GM12864 (cell line): Measurements from ENCODE around the gene AGTPBP1.
"Not testable (repeated sequence)": the region's sequence is repeated elsewhere in the genome, so short reads cannot be mapped to it uniquely, and the experiment has no call there.

Experiments used
- DNase-seq: peaks from one replicate; pipeline ENCODE4 v3.0.0-alpha.2; 2011; ENCODE audit warnings: low read depth
- H3K4me3 ChIP-seq: 2 replicates; pipeline ENCODE4 v1.5.1; 2011; ENCODE audit warnings: mild to moderate bottlenecking, low read depth, low read length, control low read depth
- TF ChIP-seq, protein P1 (sequence below): IDR thresholded peaks from 2 replicates; pipeline ENCODE4 v1.5.1; 2011; ENCODE audit warnings: low read depth, mild to moderate bottlenecking, moderate library complexity, low read length, control low read depth, inconsistent platforms; ENCODE audit errors: missing control alignments

Gene AGTPBP1, protein sequence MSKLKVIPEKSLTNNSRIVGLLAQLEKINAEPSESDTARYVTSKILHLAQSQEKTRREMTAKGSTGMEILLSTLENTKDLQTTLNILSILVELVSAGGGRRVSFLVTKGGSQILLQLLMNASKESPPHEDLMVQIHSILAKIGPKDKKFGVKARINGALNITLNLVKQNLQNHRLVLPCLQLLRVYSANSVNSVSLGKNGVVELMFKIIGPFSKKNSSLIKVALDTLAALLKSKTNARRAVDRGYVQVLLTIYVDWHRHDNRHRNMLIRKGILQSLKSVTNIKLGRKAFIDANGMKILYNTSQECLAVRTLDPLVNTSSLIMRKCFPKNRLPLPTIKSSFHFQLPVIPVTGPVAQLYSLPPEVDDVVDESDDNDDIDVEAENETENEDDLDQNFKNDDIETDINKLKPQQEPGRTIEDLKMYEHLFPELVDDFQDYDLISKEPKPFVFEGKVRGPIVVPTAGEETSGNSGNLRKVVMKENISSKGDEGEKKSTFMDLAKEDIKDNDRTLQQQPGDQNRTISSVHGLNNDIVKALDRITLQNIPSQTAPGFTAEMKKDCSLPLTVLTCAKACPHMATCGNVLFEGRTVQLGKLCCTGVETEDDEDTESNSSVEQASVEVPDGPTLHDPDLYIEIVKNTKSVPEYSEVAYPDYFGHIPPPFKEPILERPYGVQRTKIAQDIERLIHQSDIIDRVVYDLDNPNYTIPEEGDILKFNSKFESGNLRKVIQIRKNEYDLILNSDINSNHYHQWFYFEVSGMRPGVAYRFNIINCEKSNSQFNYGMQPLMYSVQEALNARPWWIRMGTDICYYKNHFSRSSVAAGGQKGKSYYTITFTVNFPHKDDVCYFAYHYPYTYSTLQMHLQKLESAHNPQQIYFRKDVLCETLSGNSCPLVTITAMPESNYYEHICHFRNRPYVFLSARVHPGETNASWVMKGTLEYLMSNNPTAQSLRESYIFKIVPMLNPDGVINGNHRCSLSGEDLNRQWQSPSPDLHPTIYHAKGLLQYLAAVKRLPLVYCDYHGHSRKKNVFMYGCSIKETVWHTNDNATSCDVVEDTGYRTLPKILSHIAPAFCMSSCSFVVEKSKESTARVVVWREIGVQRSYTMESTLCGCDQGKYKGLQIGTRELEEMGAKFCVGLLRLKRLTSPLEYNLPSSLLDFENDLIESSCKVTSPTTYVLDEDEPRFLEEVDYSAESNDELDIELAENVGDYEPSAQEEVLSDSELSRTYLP

GRCh38 chr9:85741875-85742596 lies at the start of gene AGTPBP1:
Gene AGTPBP1 (minus strand): TSS chr9:85741954. CDS start chr9:85712533, 29,421 bp downstream.
- peak within 1 kb of the TSS; percentile 98 for H3K4me3 ChIP-seq
- TF ChIP-seq, protein P1, sequence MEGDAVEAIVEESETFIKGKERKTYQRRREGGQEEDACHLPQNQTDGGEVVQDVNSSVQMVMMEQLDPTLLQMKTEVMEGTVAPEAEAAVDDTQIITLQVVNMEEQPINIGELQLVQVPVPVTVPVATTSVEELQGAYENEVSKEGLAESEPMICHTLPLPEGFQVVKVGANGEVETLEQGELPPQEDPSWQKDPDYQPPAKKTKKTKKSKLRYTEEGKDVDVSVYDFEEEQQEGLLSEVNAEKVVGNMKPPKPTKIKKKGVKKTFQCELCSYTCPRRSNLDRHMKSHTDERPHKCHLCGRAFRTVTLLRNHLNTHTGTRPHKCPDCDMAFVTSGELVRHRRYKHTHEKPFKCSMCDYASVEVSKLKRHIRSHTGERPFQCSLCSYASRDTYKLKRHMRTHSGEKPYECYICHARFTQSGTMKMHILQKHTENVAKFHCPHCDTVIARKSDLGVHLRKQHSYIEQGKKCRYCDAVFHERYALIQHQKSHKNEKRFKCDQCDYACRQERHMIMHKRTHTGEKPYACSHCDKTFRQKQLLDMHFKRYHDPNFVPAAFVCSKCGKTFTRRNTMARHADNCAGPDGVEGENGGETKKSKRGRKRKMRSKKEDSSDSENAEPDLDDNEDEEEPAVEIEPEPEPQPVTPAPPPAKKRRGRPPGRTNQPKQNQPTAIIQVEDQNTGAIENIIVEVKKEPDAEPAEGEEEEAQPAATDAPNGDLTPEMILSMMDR = no peak
- DNase-seq = peak; percentile 72

GRCh38 chr9:85786116-85786515 lies 44.4 kb upstream of the AGTPBP1 start:
- not testable (repeated sequence) for DNase-seq, H3K4me3 ChIP-seq

GRCh38 chr9:85773844-85774243 lies 32.1 kb upstream of the AGTPBP1 start:
- not testable (repeated sequence) for DNase-seq, H3K4me3 ChIP-seq

DNA sequence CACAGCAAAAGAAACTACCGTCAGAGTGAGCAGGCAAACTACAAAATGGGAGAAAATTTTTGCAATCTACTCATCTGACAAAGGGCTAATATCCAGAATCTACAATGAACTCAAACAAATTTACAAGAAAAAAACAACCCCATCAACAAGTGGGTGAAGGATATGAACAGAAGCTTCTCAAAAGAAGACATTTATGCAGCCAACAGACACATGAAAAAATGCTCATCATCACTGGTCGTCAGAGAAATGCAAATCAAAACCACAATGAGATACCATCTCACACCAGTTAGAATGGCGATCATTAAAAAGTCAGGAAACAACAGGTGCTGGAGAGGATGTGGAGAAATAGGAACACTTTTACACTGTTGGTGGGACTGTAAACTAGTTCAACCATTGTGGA lies 20.0 kb upstream of the AGTPBP1 start:
- DNase-seq, H3K4me3 ChIP-seq: not testable (repeated sequence)

DNA sequence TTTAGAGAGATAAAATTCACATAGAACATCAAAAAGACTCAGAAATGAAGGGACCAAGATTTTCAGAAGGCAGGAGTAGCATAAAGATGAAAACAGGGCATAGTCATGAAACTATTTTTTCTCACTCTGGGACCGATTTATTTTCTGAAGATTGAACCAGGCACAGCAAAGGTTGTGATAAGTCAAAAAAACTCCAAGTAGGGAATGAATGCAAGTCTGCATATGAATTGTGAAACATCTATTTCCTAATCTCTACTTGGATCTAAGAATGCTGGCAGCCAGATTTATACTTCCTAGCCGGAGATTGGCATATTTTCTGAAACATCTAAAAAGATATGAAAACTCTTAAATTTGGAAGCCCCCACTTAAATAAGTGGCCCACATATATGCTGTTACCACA lies 16.0 kb upstream of the AGTPBP1 start:
- DNase-seq, H3K4me3 ChIP-seq: not testable (repeated sequence)

DNA sequence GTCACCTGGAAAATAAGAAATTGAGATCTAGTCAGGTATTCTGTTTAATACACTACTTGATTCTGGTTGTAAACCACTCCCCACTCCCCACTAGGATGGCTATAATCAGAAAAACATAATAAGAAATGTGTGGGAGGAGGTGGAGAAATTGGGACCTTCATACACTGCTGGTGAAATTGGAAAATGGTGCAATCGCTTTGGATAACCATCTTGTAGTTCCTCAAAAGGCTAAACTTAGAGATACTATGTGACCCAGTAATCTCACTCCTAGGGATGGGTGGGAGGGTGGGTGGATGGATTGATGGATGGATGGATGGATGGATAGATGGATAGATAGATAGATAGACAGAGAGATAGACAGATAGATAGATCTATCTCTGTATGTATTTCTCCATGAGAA lies 14.5 kb upstream of the AGTPBP1 start:
- not testable (repeated sequence) for H3K4me3 ChIP-seq, DNase-seq

DNA sequence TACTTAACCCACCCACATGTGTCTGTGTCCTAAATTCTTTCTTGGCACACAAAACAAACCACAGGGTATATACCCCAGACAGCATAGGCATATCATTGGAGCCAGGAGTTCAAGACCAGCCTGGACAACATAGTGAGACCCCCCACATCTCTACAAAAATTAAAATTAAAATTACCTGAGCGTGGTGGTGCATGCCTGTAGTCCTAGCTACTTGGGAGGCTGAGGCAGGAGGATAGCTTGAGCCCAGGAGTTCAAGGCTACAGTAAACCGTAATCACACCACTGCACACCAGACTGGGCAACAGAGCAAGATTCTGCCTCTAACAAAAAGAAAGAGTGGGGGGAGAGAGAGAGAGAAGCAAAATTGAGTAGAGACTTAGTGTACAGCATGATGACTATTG lies 4.6 kb upstream of the AGTPBP1 start:
- TF ChIP-seq, protein P1 = no peak
- DNase-seq = no peak
- H3K4me3 ChIP-seq = no peak overlapping the region

DNA sequence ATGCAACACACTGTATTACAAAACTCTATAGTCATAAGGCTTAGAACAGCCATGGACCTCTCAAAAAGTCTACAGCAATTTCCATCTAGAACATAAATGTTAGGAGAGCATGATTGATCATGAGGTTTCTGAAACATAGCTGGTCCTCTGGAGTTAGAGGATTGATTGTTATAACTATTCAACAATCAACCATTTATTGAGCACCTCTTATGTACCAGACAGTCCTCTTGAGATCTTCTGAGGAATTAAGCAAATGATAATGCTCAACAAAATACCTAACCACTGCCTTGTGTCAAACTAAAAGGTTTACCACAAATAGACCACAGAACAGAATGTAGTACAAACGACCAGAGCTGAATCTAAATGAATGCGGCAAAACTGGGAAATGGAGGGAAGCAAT lies 3.4 kb upstream of the AGTPBP1 start:
- no peak overlapping the region for H3K4me3 ChIP-seq
- no peak for DNase-seq
- TF ChIP-seq, protein P1 = no peak

- DNase-seq = no peak
- no peak overlapping the region for H3K4me3 ChIP-seq
- TF ChIP-seq, protein P1 = no peak
Measured at GRCh38 chr9:85744480-85744879, 2.7 kb upstream of the AGTPBP1 start.
